ENCODE data around the gene URB1. TPM values are rescaled to one million over a fixed set of nuclear protein-coding genes. Genes with fewer than 3 reads are reported as not detected.
"Not testable (repeated sequence)": the region's sequence is repeated elsewhere in the genome, so short reads cannot be mapped to it uniquely, and the experiment has no call there.

Gene URB1, protein sequence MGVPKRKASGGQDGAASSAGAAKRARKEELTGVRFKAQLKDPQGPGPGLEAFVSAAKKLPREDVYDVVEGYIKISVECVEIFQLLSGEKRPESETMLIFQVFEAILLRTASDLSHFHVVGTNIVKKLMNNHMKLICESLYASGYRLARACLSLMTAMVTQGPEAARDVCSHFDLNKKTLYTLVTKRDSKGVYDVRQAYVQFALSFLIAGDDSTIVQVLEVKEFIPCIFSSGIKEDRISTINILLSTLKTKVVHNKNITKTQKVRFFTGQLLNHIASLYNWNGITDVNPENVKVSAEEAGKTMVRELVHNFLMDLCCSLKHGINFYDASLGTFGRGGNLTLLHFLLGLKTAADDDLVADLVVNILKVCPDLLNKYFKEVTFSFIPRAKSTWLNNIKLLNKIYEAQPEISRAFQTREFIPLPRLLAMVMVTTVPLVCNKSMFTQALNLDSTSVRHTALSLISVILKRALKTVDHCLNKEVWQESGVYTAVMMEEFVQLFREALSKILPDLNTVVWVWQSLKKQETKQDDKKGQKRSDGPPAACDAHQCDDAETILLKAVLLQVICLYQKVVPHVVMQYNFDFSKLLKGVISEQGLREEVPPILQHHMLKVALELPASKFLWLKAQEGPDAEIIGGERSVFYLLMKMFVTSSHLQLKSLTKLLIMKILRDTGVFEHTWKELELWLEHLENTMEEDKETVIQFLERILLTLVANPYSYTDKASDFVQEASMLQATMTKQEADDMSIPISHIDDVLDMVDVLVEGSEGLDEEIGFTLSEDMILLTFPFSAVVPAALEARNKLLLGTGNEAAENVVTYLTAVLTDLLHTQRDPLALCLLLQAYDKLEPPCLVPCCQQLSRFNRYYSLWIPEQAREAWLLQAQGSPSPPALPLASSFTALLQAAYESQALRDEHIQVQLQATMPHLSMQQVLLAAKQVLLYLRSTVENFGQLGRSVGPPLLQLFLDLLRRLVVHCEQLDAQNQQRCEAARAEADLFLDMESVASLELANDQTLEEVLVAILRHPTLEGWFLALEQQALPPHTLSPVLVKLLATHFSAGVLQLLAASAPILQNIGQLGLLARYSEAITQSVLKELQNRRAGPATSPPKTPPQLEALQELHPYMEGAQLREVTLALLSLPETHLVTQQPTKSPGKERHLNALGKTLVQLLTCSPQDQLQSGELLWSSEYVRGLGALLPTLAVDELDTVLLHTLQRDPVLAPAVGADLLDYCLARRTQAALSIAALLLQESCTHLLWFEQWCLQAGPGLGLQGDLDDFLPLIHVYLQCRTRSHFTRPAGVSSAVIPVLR (N-terminal part only)
- total RNA-seq (10 to 100 TPM; 16.2 to 17.6 TPM), polyA plus RNA-seq (1 to 10 TPM; 3.7 to 6.6 TPM)
- long read RNA-seq, donor 1, result 0 reads
- long read RNA-seq, donor 2, result 0 reads
- long read RNA-seq, donor 3, result 0 reads
- long read RNA-seq, donor 4, result 0 reads
- long read RNA-seq, donor 5, full-length matches to known transcripts, result 2 of 2 reads
- long read RNA-seq, donor 5, partial matches to known transcripts, result 0 of 2 reads
- long read RNA-seq, donor 5, other reads (novel, unspliced or antisense), result 0 of 2 reads

DNA sequence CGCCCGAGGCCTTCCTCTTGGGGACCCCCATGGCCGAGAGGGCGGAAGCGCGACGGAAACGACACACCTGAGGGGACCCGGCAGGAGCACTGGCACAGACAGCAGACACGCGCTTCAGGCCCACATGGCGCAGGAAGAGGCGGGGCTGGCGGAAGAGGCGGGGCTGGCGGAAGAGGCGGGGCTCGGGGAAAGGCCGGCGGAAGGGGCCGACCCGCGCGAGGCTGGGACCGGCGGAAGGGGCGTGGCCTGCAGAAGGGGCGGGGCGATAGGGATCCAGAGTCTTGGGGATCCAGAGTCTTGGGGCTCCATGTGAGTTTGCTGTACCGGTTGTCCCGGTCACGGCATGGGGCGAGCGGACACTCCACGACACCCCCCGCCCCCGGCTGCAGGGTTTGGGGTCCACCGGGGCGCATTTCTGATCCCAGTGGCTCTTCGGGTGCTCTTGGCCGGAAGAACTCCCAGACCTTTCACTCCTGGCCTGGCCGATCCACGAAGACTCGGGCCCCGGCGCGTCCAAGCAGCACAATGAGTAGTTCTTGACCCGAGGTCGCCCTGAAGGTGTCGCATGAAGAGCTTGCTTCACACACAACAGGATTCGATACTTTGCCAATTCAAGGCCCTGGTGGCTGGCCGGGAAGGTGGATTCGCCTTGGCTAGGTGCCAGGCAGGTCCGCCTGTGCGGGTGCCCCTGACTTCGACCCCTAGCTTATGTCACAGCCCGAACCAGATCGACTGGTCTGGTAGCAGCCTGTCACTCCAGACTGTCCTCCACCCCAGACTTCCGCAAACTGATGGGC is at the start of gene URB1:
TSS of gene URB1 (minus strand) at position 133 of the 797 bp plus-strand sequence. CDS start at position 31, 102 bp downstream.
- Histone ChIP-seq H3K27me3 (ENCODE audit: control insufficient read depth in 3 of 3, insufficient read depth in 3 of 3, low read length in 2 of 3) (peaks cover 0 to 3% (median 0%) of the 10 kb centered on the region in 3 donors), H3K4me1 (ENCODE audit: control insufficient read depth in 5 of 5, insufficient read depth in 5 of 5, low read length in 5 of 5) (peaks cover 0 to 21% (median 12%) of the 10 kb centered on the region in 5 donors), H3K36me3 (ENCODE audit: control insufficient read depth in 4 of 4, insufficient read depth in 4 of 4, low read length in 4 of 4) (peaks cover 0 to 3% (median 0%) of the 10 kb centered on the region in 4 donors), H3K4me3 (peak within 1 kb of the TSS; percentile 100), H3K9me3 (ENCODE audit: control insufficient read depth in 4 of 4, insufficient read depth in 3 of 4, low read length in 3 of 4) (no peaks in the 10 kb centered on the region), H3K9ac (ENCODE audit: insufficient read depth in 1 of 2, low read length in 2 of 2) (peak within 1 kb of the TSS in 1 of 2 donors; percentile 50), H3K27ac (ENCODE audit: low read depth in 1 of 2, low read length in 1 of 2) (peak within 1 kb of the TSS; percentile 69 to 94)
- peak; percentile 98 for ATAC-seq (ENCODE audit: insufficient read depth, low FRiP score)
- DNase-seq, result peak; percentile 89 to 93 (median 90)
- WGBS, 2 donors, result 5% methylated on average over 44 to 59 of the region's 59 CpGs
- TF ChIP-seq, protein P1, sequence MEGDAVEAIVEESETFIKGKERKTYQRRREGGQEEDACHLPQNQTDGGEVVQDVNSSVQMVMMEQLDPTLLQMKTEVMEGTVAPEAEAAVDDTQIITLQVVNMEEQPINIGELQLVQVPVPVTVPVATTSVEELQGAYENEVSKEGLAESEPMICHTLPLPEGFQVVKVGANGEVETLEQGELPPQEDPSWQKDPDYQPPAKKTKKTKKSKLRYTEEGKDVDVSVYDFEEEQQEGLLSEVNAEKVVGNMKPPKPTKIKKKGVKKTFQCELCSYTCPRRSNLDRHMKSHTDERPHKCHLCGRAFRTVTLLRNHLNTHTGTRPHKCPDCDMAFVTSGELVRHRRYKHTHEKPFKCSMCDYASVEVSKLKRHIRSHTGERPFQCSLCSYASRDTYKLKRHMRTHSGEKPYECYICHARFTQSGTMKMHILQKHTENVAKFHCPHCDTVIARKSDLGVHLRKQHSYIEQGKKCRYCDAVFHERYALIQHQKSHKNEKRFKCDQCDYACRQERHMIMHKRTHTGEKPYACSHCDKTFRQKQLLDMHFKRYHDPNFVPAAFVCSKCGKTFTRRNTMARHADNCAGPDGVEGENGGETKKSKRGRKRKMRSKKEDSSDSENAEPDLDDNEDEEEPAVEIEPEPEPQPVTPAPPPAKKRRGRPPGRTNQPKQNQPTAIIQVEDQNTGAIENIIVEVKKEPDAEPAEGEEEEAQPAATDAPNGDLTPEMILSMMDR (IDR thresholded peaks at IDR 0.05; ENCODE audit: control extremely low read depth, extremely low read depth), result no peak

DNA sequence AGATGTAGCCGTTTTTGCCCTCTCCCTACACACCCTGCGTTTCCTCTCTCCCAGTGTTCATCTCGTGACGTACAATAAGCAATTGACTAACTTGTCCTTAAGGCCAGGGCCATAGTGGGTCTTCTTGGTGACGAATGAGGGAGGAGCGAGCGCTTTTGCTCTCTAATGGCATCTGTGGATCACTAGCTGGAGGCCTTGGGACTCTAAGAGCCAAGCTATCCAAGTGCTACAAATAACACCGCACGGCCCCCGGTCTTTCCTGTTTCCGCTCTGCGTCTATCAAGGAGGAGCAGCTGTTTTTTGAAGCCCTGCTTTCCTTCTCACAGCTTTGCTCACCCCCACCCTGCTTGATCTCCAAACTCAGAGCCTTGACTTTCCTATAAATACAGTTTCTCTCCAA is 44.9 kb upstream of the URB1 start:
- ATAC-seq (ENCODE audit: insufficient read depth, low FRiP score), result no peak
- Histone ChIP-seq H3K4me1 (ENCODE audit: control insufficient read depth in 5 of 5, insufficient read depth in 5 of 5, low read length in 5 of 5) (peaks cover 0 to 7% (median 0%) of the 10 kb centered on the region in 5 donors), H3K9ac (ENCODE audit: insufficient read depth in 1 of 2, low read length in 2 of 2) (no peak overlapping the region), H3K9me3 (ENCODE audit: control insufficient read depth in 4 of 4, insufficient read depth in 3 of 4, low read length in 3 of 4) (no peaks in the 10 kb centered on the region), H3K27ac (ENCODE audit: low read depth in 1 of 2, low read length in 1 of 2) (peak overlapping the region in 1 of 2 donors; percentile 28), H3K36me3 (ENCODE audit: control insufficient read depth in 4 of 4, insufficient read depth in 4 of 4, low read length in 4 of 4) (peaks cover 0 to 3% (median 0%) of the 10 kb centered on the region in 4 donors), H3K4me3 (no peak overlapping the region), H3K27me3 (ENCODE audit: control insufficient read depth in 3 of 3, insufficient read depth in 3 of 3, low read length in 2 of 3) (no peaks in the 10 kb centered on the region)
- TF ChIP-seq, protein P1 (IDR thresholded peaks at IDR 0.05; ENCODE audit: control extremely low read depth, extremely low read depth), result no peak
- peak in 1 of 3 donors; percentile 34 for DNase-seq
- 29 to 49% methylated on average over 12 of the region's 12 CpGs for WGBS, 2 donors

DNA sequence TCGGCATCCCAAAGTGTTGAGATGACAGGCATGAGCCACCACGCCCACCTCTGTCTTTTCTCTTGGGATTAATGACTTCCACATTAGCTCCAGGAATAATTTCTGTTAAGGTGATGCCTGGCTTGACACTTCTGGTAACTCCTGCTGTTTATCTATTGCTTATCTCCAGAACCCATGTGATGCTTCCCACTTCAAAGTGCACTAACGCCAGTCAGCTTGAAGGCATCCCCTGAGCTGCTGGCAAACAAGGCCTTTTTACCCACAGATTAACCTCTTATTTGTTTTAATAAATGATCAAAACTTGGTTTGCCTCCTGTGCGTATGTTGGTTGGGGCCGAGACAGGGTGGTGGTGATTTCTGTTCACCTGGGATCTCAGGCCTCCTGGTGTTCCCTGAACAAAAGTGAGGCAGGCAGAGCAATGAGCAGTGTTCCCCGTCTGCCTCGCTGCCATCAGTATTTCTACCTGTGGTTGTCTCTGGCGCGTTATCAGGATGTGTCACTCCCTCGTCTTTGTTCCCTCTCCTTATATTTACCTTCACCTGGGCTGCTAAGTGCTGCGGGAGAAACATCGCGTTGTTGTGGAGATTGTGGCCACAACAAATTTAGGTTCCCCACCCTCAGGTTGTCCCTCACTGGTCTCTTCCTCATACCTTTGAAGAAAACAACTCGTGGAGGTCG is 40.3 kb upstream of the URB1 start:
- not testable (repeated sequence) for H3K27me3 ChIP-seq (ENCODE audit: control insufficient read depth in 3 of 3, insufficient read depth in 3 of 3, low read length in 2 of 3); H3K4me3 ChIP-seq; H3K27ac ChIP-seq (ENCODE audit: low read depth in 1 of 2, low read length in 1 of 2); DNase-seq; H3K9ac ChIP-seq (ENCODE audit: insufficient read depth in 1 of 2, low read length in 2 of 2); H3K9me3 ChIP-seq (ENCODE audit: control insufficient read depth in 4 of 4, insufficient read depth in 3 of 4, low read length in 3 of 4); H3K36me3 ChIP-seq (ENCODE audit: control insufficient read depth in 4 of 4, insufficient read depth in 4 of 4, low read length in 4 of 4)
- WGBS, 2 donors, result 71 to 87% methylated on average over 15 of the region's 15 CpGs
- ATAC-seq (ENCODE audit: insufficient read depth, low FRiP score), result peak; percentile 41
- H3K4me1 ChIP-seq (ENCODE audit: control insufficient read depth in 5 of 5, insufficient read depth in 5 of 5, low read length in 5 of 5), result peaks cover 0 to 11% (median 0%) of the 10 kb centered on the region in 5 donors
